Nephron progenitor cell (in vitro differentiated cells): ENCODE measurements around the gene HAUS1.
"Not testable (repeated sequence)": the region's sequence is repeated elsewhere in the genome, so short reads cannot be mapped to it uniquely, and the experiment has no call there.

ENCODE experiments used
- DNase-seq: peaks from one replicate; pipeline ENCODE4 v3.0.0; 2021
- H3K27ac Mint-ChIP-seq: 2 replicates; pipeline ENCODE4 v1.8.0; 2021; ENCODE audit warnings: mild to moderate bottlenecking, moderate library complexity, mixed read lengths
- H3K27me3 Mint-ChIP-seq: 2 replicates; pipeline ENCODE4 v1.8.0; 2021; ENCODE audit warnings: mild to moderate bottlenecking, low read depth, mixed read lengths; ENCODE audit not compliant: poor library complexity
- H3K36me3 Mint-ChIP-seq: 2 replicates; pipeline ENCODE4 v1.8.0; 2021; ENCODE audit warnings: low read depth, mixed read lengths
- H3K4me1 Mint-ChIP-seq: 2 replicates; pipeline ENCODE4 v1.8.0; 2021; ENCODE audit warnings: mixed read lengths
- H3K4me3 Mint-ChIP-seq: 2 replicates; pipeline ENCODE4 v1.8.0; 2021; ENCODE audit warnings: mild to moderate bottlenecking, moderate library complexity, mixed read lengths
- H3K9me3 Mint-ChIP-seq: 2 replicates; pipeline ENCODE4 v1.8.0; 2021; ENCODE audit warnings: mild to moderate bottlenecking, moderate library complexity, mixed read lengths
- CTCF ChIP-seq: fragments of 200-600 bp; sonication (generic); IDR thresholded peaks from 2 replicates; pipeline ENCODE4 v1.5.0; 2021; ENCODE audit warnings: antibody characterized with exemption

Gene HAUS1

GRCh38 chr18:46113751-46114150, 9.6 kb downstream of the HAUS1 start:
- H3K36me3 Mint-ChIP-seq = peaks cover 75% of the 10 kb centered on the region
- peaks cover 20% of the 10 kb centered on the region for H3K9me3 Mint-ChIP-seq
- no peak overlapping the region for H3K27ac Mint-ChIP-seq

GRCh38 chr18:46126625-46127024, 22.4 kb downstream of the HAUS1 start:
- H3K36me3 Mint-ChIP-seq = peaks cover 69% of the 10 kb centered on the region
- DNase-seq = not testable (repeated sequence)

More at GRCh38 chr18:46113751-46114150, 9.6 kb downstream of the HAUS1 start:
- H3K4me1 Mint-ChIP-seq = peaks cover 4% of the 10 kb centered on the region
- peaks cover 2% of the 10 kb centered on the region for H3K27me3 Mint-ChIP-seq
- H3K4me3 Mint-ChIP-seq = no peak overlapping the region
- no peak for DNase-seq
- no peak for TF ChIP-seq CTCF

GRCh38 chr18:46130061-46130460, 25.9 kb downstream of the HAUS1 start:
- DNase-seq = no peak
- no peak for TF ChIP-seq CTCF
- no peaks in the 10 kb centered on the region for H3K9me3 Mint-ChIP-seq

More at GRCh38 chr18:46126625-46127024, 22.4 kb downstream of the HAUS1 start:
- H3K4me1 Mint-ChIP-seq, H3K9me3 Mint-ChIP-seq, H3K27ac Mint-ChIP-seq, H3K4me3 Mint-ChIP-seq, H3K27me3 Mint-ChIP-seq: not testable (repeated sequence)

GRCh38 chr18:46130549-46130948, 26.4 kb downstream of the HAUS1 start:
- Mint-ChIP-seq H3K36me3 (peaks cover 47% of the 10 kb centered on the region), H3K4me1 (peaks cover 10% of the 10 kb centered on the region)
- not testable (repeated sequence) for H3K27me3 Mint-ChIP-seq, H3K4me3 Mint-ChIP-seq, H3K27ac Mint-ChIP-seq, H3K9me3 Mint-ChIP-seq, DNase-seq

More at GRCh38 chr18:46130061-46130460, 25.9 kb downstream of the HAUS1 start:
- H3K27me3 Mint-ChIP-seq = no peaks in the 10 kb centered on the region
- no peak overlapping the region for H3K27ac Mint-ChIP-seq
- H3K36me3 Mint-ChIP-seq = peaks cover 48% of the 10 kb centered on the region
- H3K4me1 Mint-ChIP-seq = peaks cover 5% of the 10 kb centered on the region
- no peak overlapping the region for H3K4me3 Mint-ChIP-seq

- Mint-ChIP-seq H3K4me3 (no peak overlapping the region), H3K27me3 (no peaks in the 10 kb centered on the region), H3K4me1 (peaks cover 11% of the 10 kb centered on the region), H3K27ac (no peak overlapping the region), H3K9me3 (no peaks in the 10 kb centered on the region), H3K36me3 (peaks cover 29% of the 10 kb centered on the region)
- DNase-seq = no peak
- TF ChIP-seq CTCF = no peak
Measured at GRCh38 chr18:46133534-46133933, 29.3 kb downstream of the HAUS1 start.

- no peak for DNase-seq
- H3K36me3 Mint-ChIP-seq = peaks cover 16% of the 10 kb centered on the region
Measured at GRCh38 chr18:46134920-46135675, 30.9 kb downstream of the HAUS1 start.

More at GRCh38 chr18:46134920-46135675, 30.9 kb downstream of the HAUS1 start:
- Mint-ChIP-seq H3K4me3 (no peak overlapping the region), H3K27me3 (peaks cover under 1% of the 10 kb centered on the region), H3K4me1 (peaks cover 11% of the 10 kb centered on the region), H3K9me3 (no peaks in the 10 kb centered on the region), H3K27ac (peak overlapping the region; percentile 70)
- TF ChIP-seq CTCF = no peak
